Activated CD8-positive, alpha-beta T cell treated with anti-CD3 and anti-CD28 coated beads for 36 hours (primary cell): ENCODE results near the gene PTPRD. TPM values are rescaled to one million over a fixed set of nuclear protein-coding genes. Genes with fewer than 3 reads are reported as not detected.

Source experiments
- ATAC-seq: fragments of 200-7000 bp; cut with Tn5 transposase; one replicate; pipeline ENCODE4 v1.10.0; 2021; ENCODE audit warnings: mild to moderate bottlenecking, moderate library complexity
- CTCF ChIA-PET: fragments of 350-600 bp; sonication (Branson Sonifier 250); formaldehyde crosslinking; loops from one replicate; lab custom pipeline; 2021; ENCODE audit warnings: antibody characterized with exemption; lab: Charles Lee
- POLR2A ChIA-PET: fragments of 350-600 bp; sonication (Branson Sonifier 250); formaldehyde crosslinking; loops from one replicate; lab custom pipeline; 2021; ENCODE audit warnings: antibody characterized with exemption; lab: Charles Lee
- DNase-seq: peaks from one replicate; pipeline ENCODE4 v3.0.0-alpha.2; 2020
- H3K27ac Mint-ChIP-seq: one replicate; pipeline ENCODE4 v1.8.0; 2021; ENCODE audit warnings: mild to moderate bottlenecking, mixed read lengths
- H3K27me3 Mint-ChIP-seq: one replicate; pipeline ENCODE4 v1.8.0; 2021; ENCODE audit warnings: mixed read lengths
- H3K36me3 Mint-ChIP-seq: one replicate; pipeline ENCODE4 v1.8.0; 2021; ENCODE audit warnings: low read depth, mixed read lengths
- H3K4me1 Mint-ChIP-seq: one replicate; pipeline ENCODE4 v1.8.0; 2021; ENCODE audit warnings: low read depth, mixed read lengths
- H3K4me3 Mint-ChIP-seq: one replicate; pipeline ENCODE4 v1.8.0; 2021; ENCODE audit warnings: mild to moderate bottlenecking, moderate library complexity, mixed read lengths
- H3K9me3 Mint-ChIP-seq: one replicate; pipeline ENCODE4 v1.8.0; 2021; ENCODE audit warnings: mixed read lengths
- intact Hi-C: fragments of 100-400 bp; cut with micrococcal nuclease; formaldehyde crosslinking; loops from one replicate; pipeline ENCODE4 v1.10.0; 2022
- total RNA-seq, 2 experiments: library from RNA; stranded (reverse); gene quantifications; one replicate each; pipeline ENCODE4 v1.2.3, GENCODE V29; 2021
- TF ChIP-seq, protein P1 (sequence below): fragments of 200-600 bp; IDR thresholded peaks from one replicate; pipeline ENCODE4 v1.8.0; 2022; ENCODE audit warnings: antibody characterized with exemption, mild to moderate bottlenecking

PTPRD gene
- total RNA-seq, 2 experiments from 2014 or later, result not detected

DNA sequence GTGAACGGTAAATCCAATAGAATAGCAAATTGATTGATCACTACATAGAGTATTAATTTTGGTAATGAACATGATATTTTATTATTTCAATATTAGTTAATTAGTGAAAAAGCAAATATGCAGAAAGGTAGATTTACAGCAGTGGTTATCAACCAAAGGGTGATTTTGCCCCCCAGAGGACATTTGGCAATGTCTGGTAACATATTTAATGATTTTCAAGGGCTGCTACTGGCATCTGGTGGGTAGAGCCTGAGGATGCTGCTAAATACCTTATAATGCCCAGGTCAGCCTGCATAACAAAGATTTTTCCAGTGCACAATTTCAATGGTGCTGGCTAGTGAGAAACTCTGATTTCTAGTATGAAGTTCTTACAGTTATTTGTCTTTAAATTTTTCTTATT lies 1313.7 kb downstream of the PTPRD start:
- CTCF ChIA-PET, result no interaction called here
- POLR2A ChIA-PET, result no interaction called here
- H3K4me1 Mint-ChIP-seq, result no peaks in the 10 kb centered on the region

DNA sequence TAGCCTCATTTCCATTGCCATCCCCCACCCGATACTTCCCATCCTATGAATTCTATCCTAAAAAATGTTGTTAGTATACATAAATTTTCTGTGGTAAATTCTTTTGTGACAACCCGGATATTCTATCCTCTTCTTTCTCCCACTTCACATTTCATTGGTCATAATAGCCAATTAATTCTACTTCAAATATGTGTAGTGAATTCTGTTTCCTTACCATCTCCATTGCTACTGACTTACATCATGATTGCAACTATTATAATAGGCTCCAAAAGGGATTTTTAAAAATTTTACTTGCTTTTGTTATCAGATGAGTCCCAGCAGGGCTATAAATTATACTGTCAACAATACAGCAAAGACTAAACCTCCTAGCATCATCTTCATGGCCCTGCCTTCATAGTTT lies 1326.8 kb downstream of the PTPRD start:
- Mint-ChIP-seq H3K9me3 (peaks cover 5% of the 10 kb centered on the region), H3K36me3 (no peaks in the 10 kb centered on the region), H3K27me3 (no peaks in the 10 kb centered on the region), H3K4me1 (no peaks in the 10 kb centered on the region), H3K4me3 (no peak overlapping the region), H3K27ac (no peak overlapping the region)
- CTCF ChIA-PET, result no interaction called here
- DNase-seq, result no peak
- POLR2A ChIA-PET, result no interaction called here
- ATAC-seq, result no peak
- intact Hi-C loops, result no loop called here
- TF ChIP-seq, protein P1, sequence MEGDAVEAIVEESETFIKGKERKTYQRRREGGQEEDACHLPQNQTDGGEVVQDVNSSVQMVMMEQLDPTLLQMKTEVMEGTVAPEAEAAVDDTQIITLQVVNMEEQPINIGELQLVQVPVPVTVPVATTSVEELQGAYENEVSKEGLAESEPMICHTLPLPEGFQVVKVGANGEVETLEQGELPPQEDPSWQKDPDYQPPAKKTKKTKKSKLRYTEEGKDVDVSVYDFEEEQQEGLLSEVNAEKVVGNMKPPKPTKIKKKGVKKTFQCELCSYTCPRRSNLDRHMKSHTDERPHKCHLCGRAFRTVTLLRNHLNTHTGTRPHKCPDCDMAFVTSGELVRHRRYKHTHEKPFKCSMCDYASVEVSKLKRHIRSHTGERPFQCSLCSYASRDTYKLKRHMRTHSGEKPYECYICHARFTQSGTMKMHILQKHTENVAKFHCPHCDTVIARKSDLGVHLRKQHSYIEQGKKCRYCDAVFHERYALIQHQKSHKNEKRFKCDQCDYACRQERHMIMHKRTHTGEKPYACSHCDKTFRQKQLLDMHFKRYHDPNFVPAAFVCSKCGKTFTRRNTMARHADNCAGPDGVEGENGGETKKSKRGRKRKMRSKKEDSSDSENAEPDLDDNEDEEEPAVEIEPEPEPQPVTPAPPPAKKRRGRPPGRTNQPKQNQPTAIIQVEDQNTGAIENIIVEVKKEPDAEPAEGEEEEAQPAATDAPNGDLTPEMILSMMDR, result no peak

More for the DNA sequence above, 1313.7 kb downstream of the PTPRD start:
- TF ChIP-seq, protein P1, result no peak
- Mint-ChIP-seq H3K9me3 (no peaks in the 10 kb centered on the region), H3K27me3 (no peaks in the 10 kb centered on the region), H3K36me3 (no peaks in the 10 kb centered on the region), H3K27ac (no peak overlapping the region), H3K4me3 (no peak overlapping the region)
- ATAC-seq, result no peak
- DNase-seq, result no peak
- intact Hi-C loops, result no loop called here

DNA sequence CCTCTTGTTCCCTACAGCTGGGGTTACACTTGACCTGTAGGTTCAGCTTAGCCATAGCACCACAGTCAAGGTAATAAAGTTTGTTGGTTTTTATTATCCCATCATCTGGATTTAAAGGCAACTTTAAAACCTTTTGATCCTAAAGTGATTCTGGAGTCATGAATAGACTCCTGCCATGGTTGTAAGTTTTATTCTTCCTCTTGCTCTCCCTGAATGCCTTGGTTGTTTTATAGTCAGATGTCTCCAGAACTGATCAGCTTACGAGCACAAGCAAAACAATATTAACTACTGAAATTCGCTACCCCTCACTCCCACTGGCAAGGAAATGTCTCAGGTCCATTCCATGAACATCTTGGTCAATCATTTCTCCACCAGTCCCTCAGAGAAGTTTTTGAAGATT lies 1328.6 kb downstream of the PTPRD start:
- H3K36me3 Mint-ChIP-seq, result no peaks in the 10 kb centered on the region
- CTCF ChIA-PET, result no interaction called here
- H3K4me3 Mint-ChIP-seq, result no peak overlapping the region
- no peak overlapping the region for H3K27ac Mint-ChIP-seq
- DNase-seq, result no peak
- intact Hi-C loops, result no loop called here
- H3K27me3 Mint-ChIP-seq, result no peaks in the 10 kb centered on the region
- no peak for ATAC-seq
- POLR2A ChIA-PET, result no interaction called here
- peaks cover 5% of the 10 kb centered on the region for H3K9me3 Mint-ChIP-seq
- no peaks in the 10 kb centered on the region for H3K4me1 Mint-ChIP-seq
- TF ChIP-seq, protein P1, result no peak

DNA sequence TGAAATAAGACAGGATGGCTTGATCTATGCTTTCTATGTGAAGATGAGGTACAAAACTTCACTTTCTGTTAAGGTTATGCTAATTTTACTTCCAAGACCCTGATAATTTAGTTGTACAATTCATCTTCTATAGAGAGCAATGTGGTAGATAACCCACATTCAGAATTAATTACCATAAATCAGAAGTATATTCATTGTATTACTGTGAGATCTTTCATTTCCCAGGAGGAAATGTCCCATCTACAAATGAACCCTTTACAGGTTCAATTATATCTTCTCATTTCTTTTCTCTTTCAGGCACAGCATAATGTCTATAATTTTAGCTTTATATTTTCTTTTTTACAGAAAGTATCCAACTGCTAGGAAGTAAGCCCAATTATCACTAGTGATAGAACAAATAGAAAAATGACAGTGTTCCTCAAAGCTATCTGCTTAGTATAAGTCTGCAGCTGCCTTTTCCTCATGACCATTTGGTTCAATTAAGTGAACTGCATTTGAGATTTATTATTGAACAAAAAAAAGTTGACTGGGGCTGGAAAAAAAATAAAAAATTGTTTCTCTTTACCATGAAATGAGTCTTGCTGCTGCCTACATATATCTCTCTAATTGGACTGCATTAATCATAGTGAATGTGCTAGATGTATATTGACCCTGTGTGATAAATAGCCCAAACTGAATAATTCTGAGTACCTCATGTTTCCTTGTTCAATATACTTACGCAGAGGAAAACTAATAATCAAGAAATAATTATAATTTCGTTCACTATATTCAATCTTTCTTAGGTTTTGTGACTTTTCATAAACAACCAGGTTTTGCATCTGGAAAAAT lies 1329.4 kb downstream of the PTPRD start:
- no peaks in the 10 kb centered on the region for H3K36me3 Mint-ChIP-seq
- H3K27ac Mint-ChIP-seq, result no peak overlapping the region
- no peaks in the 10 kb centered on the region for H3K4me1 Mint-ChIP-seq
- ChIA-PET POLR2A (no interaction called here), CTCF (no interaction called here)
- intact Hi-C loops, result no loop called here
- H3K9me3 Mint-ChIP-seq, result peaks cover 5% of the 10 kb centered on the region
- no peaks in the 10 kb centered on the region for H3K27me3 Mint-ChIP-seq
- no peak overlapping the region for H3K4me3 Mint-ChIP-seq
- DNase-seq (no peak), ATAC-seq (no peak)
- TF ChIP-seq, protein P1, result no peak

DNA sequence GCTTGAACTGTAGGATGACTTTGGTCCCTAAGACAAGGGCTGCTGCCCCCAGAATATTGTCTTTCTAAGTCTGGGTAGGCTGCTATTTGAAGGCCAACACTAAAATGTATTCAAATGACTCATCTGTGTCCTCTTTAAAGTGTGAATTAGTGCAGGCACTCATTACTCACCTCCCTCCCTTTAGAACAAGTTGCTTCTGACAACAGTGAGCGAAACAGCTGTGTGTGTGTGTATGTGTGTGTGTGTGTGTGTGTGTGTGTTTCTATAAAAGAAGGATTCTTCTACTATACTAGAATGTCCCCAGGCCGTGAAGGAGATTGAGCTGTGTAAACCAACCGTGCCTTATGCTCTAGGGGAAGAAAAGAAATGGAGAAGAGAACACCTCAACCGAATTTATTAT lies 1337.2 kb downstream of the PTPRD start:
- H3K4me1 Mint-ChIP-seq, result no peaks in the 10 kb centered on the region
- peaks cover 3% of the 10 kb centered on the region for H3K9me3 Mint-ChIP-seq
- intact Hi-C loops, result no loop called here
- no peak overlapping the region for H3K27ac Mint-ChIP-seq
- H3K27me3 Mint-ChIP-seq, result no peaks in the 10 kb centered on the region
- TF ChIP-seq, protein P1, result no peak
- CTCF ChIA-PET, result no interaction called here
- ATAC-seq, result no peak
- H3K4me3 Mint-ChIP-seq, result no peak overlapping the region
- no peaks in the 10 kb centered on the region for H3K36me3 Mint-ChIP-seq
- DNase-seq, result no peak
- POLR2A ChIA-PET, result no interaction called here
